MM.1S (cell line): ENCODE measurements around the gene NFYB.

Source experiments
- DNase-seq: peaks from one replicate; pipeline ENCODE4 v3.0.0-alpha.2; 2015
- H2AFZ ChIP-seq: fragments of 300-600 bp; sonication (generic); 2 replicates; pipeline ENCODE4 v1.6.0; 2016; ENCODE audit warnings: antibody characterized with exemption, low read length
- H3F3A ChIP-seq: fragments of 300-600 bp; sonication (generic); 2 replicates; pipeline ENCODE4 v1.6.1; 2016; ENCODE audit warnings: mild to moderate bottlenecking, antibody characterized with exemption, low read length, moderate library complexity, mixed read lengths; ENCODE audit not compliant: insufficient read depth
- H3K27ac ChIP-seq: fragments of 300-600 bp; sonication (generic); 2 replicates; pipeline ENCODE4 v1.5.1; 2016; ENCODE audit warnings: mild to moderate bottlenecking, low read length
- H3K27me3 ChIP-seq: fragments of 300-600 bp; sonication (generic); replicated peaks from 2 replicates; pipeline ENCODE4 v1.6.0; 2016; ENCODE audit warnings: low read length; ENCODE audit not compliant: insufficient read depth
- H3K36me3 ChIP-seq: fragments of 300-600 bp; sonication (generic); replicated peaks from 2 replicates; pipeline ENCODE4 v1.6.1; 2016; ENCODE audit warnings: mild to moderate bottlenecking, low read length, mixed read lengths; ENCODE audit not compliant: insufficient read depth
- H3K4me1 ChIP-seq: fragments of 300-600 bp; sonication (generic); 2 replicates; pipeline ENCODE4 v1.6.1; 2016; ENCODE audit warnings: low read length, mixed read lengths
- H3K4me2 ChIP-seq: fragments of 300-600 bp; sonication (generic); 2 replicates; pipeline ENCODE4 v1.6.0; 2016; ENCODE audit warnings: low read depth, low read length
- H3K4me3 ChIP-seq: fragments of 300-600 bp; sonication (generic); 2 replicates; pipeline ENCODE4 v1.5.1; 2016; ENCODE audit warnings: low read length, mixed read lengths
- H3K79me2 ChIP-seq: fragments of 300-600 bp; sonication (generic); 2 replicates; pipeline ENCODE4 v1.6.1; 2016; ENCODE audit warnings: mixed run types, low read length, mixed read lengths
- H3K9ac ChIP-seq: fragments of 300-600 bp; sonication (generic); 2 replicates; pipeline ENCODE4 v1.6.1; 2016; ENCODE audit warnings: low read length, mixed read lengths
- H3K9me2 ChIP-seq: fragments of 300-600 bp; sonication (generic); replicated peaks from 2 replicates; pipeline ENCODE4 v1.6.1; 2016; ENCODE audit warnings: mild to moderate bottlenecking, low read length, mixed read lengths; ENCODE audit not compliant: insufficient read depth
- H3K9me3 ChIP-seq: fragments of 300-600 bp; sonication (generic); replicated peaks from 2 replicates; pipeline ENCODE4 v1.6.1; 2016; ENCODE audit warnings: mild to moderate bottlenecking, low read length, mixed read lengths; ENCODE audit not compliant: insufficient read depth
- H4K20me1 ChIP-seq: fragments of 300-600 bp; sonication (generic); 2 replicates; pipeline ENCODE4 v1.6.1; 2016; ENCODE audit warnings: mild to moderate bottlenecking, low read length, moderate library complexity, mixed read lengths; ENCODE audit not compliant: insufficient read depth
- EZH2 ChIP-seq: fragments of 300-600 bp; sonication (generic); optimal IDR thresholded peaks from 2 replicates; pipeline ENCODE3; 2017; ENCODE audit warnings: low read depth, mild to moderate bottlenecking, antibody characterized with exemption, low read length, mixed read lengths
- EZH2phosphoT487 ChIP-seq: fragments of 300-600 bp; sonication (generic); IDR thresholded peaks from 2 replicates; pipeline ENCODE4 v1.6.1; 2018; ENCODE audit warnings: antibody characterized with exemption, low read length
- TF ChIP-seq, protein P1 (sequence below): fragments of 300-600 bp; sonication (generic); IDR thresholded peaks from 2 replicates; pipeline ENCODE4 v1.5.1; 2016; ENCODE audit warnings: antibody characterized with exemption, low read length, mixed read lengths

NFYB gene

GRCh38 chr12:104105461-104105860 lies 32.5 kb downstream of the NFYB start:
- no peak overlapping the region for H3K9ac ChIP-seq
- TF ChIP-seq EZH2 (no peak), EZH2phosphoT487 (no peak)
- TF ChIP-seq, protein P1, sequence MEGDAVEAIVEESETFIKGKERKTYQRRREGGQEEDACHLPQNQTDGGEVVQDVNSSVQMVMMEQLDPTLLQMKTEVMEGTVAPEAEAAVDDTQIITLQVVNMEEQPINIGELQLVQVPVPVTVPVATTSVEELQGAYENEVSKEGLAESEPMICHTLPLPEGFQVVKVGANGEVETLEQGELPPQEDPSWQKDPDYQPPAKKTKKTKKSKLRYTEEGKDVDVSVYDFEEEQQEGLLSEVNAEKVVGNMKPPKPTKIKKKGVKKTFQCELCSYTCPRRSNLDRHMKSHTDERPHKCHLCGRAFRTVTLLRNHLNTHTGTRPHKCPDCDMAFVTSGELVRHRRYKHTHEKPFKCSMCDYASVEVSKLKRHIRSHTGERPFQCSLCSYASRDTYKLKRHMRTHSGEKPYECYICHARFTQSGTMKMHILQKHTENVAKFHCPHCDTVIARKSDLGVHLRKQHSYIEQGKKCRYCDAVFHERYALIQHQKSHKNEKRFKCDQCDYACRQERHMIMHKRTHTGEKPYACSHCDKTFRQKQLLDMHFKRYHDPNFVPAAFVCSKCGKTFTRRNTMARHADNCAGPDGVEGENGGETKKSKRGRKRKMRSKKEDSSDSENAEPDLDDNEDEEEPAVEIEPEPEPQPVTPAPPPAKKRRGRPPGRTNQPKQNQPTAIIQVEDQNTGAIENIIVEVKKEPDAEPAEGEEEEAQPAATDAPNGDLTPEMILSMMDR = no peak
- no peaks in the 10 kb centered on the region for H4K20me1 ChIP-seq
- no peaks in the 10 kb centered on the region for H3K9me3 ChIP-seq
- no peak overlapping the region for H3K4me2 ChIP-seq
- H3K9me2 ChIP-seq = no peaks in the 10 kb centered on the region
- no peaks in the 10 kb centered on the region for H3K27me3 ChIP-seq
- H2AFZ ChIP-seq = no peak overlapping the region
- no peaks in the 10 kb centered on the region; the same call in 1 of the 2 replicates for H3K79me2 ChIP-seq
- no peaks in the 10 kb centered on the region; the same call in 1 of the 2 replicates for H3K36me3 ChIP-seq
- no peak overlapping the region for H3K4me3 ChIP-seq
- H3F3A ChIP-seq = no peaks in the 10 kb centered on the region
- no peak overlapping the region for H3K27ac ChIP-seq
- no peak for DNase-seq
- no peaks in the 10 kb centered on the region for H3K4me1 ChIP-seq

- Histone ChIP-seq H3K27ac (no peak overlapping the region), H3F3A (no peaks in the 10 kb centered on the region), H2AFZ (no peak overlapping the region), H3K4me1 (no peaks in the 10 kb centered on the region), H3K9me2 (no peaks in the 10 kb centered on the region), H3K4me2 (no peak overlapping the region), H3K9me3 (no peaks in the 10 kb centered on the region), H3K9ac (no peak overlapping the region), H3K36me3 (no peaks in the 10 kb centered on the region; the same call in 1 of the 2 replicates), H3K79me2 (no peaks in the 10 kb centered on the region), H4K20me1 (no peaks in the 10 kb centered on the region), H3K27me3 (no peaks in the 10 kb centered on the region), H3K4me3 (no peak overlapping the region)
- no peak for DNase-seq
- TF ChIP-seq EZH2phosphoT487 (no peak), EZH2 (no peak)
- TF ChIP-seq, protein P1 = no peak
Measured at GRCh38 chr12:104097954-104098353, 40.1 kb downstream of the NFYB start.

DNA sequence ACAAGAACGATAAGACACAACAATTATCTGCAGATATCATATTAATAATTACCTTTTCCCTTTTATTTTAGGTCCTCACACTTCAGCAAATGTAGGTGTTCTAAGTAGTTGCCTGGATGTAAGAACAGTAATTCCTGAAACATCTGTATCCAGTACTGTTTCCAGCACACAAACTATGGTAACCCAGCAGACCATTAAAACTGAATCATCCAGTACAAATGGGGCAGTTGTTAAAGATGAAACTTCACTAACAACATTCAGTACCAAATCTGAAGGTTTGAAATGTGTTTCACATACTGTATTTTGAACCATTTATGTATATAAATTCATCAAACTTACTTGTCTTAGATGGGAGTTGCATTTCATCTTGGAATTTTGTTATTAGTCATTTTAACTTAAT lies 42.7 kb downstream of the NFYB start:
- Histone ChIP-seq H3F3A (no peaks in the 10 kb centered on the region), H3K9me2 (no peaks in the 10 kb centered on the region), H3K27me3 (no peaks in the 10 kb centered on the region), H3K9ac (no peak overlapping the region), H3K27ac (no peak overlapping the region), H3K79me2 (no peaks in the 10 kb centered on the region), H3K4me3 (no peak overlapping the region), H2AFZ (no peak overlapping the region), H3K4me1 (no peaks in the 10 kb centered on the region), H3K36me3 (no peaks in the 10 kb centered on the region), H3K9me3 (no peaks in the 10 kb centered on the region), H4K20me1 (no peaks in the 10 kb centered on the region), H3K4me2 (no peak overlapping the region)
- DNase-seq = no peak
- TF ChIP-seq EZH2phosphoT487 (no peak), EZH2 (no peak)
- TF ChIP-seq, protein P1 = no peak
